Measurements from ENCODE around the gene FRMD4A. TPM values are rescaled to one million over a fixed set of nuclear protein-coding genes. Genes with fewer than 3 reads are reported as not detected.
A peak's percentile ranks its signal among the peaks of the same experiment; 100 is the strongest.

FRMD4A gene
- total RNA-seq, 1 experiment from 2014 or later: 1.1 TPM

GRCh38 chr10:14340051-14340744 lies 9.5 kb upstream of the FRMD4A start:
- DNase-seq (ENCODE audit: low spot score): no peak

- no peak for DNase-seq (ENCODE audit: low spot score)
Observed at GRCh38 chr10:14336736-14337135, 6.0 kb upstream of the FRMD4A start.

- no peak for DNase-seq (ENCODE audit: low spot score)
Observed at GRCh38 chr10:14334771-14335170, 4.0 kb upstream of the FRMD4A start.

- DNase-seq (ENCODE audit: low spot score): no peak
Observed at GRCh38 chr10:14333606-14334005, 2.9 kb upstream of the FRMD4A start.

GRCh38 chr10:14332903-14333302 lies 2.2 kb upstream of the FRMD4A start:
- DNase-seq (ENCODE audit: low spot score): no peak

GRCh38 chr10:14329746-14330173 lies 964 bp downstream of the FRMD4A start:
- DNase-seq (ENCODE audit: low spot score): no peak

GRCh38 chr10:14328881-14329672 lies 1.6 kb downstream of the FRMD4A start:
- DNase-seq (ENCODE audit: low spot score): no peak

GRCh38 chr10:14327527-14327926 lies 3.2 kb downstream of the FRMD4A start:
- DNase-seq (ENCODE audit: low spot score): peak; percentile 68

GRCh38 chr10:14326581-14326980 lies 4.1 kb downstream of the FRMD4A start:
- DNase-seq (ENCODE audit: low spot score): no peak

GRCh38 chr10:14325325-14325955 lies 5.3 kb downstream of the FRMD4A start:
- DNase-seq (ENCODE audit: low spot score): no peak

- DNase-seq (ENCODE audit: low spot score): no peak
Observed at GRCh38 chr10:14322526-14323188, 8.1 kb downstream of the FRMD4A start.

GRCh38 chr10:14318007-14318406 lies 12.7 kb downstream of the FRMD4A start:
- no peak for DNase-seq (ENCODE audit: low spot score)

- no peak for DNase-seq (ENCODE audit: low spot score)
Observed at GRCh38 chr10:14312014-14312413, 18.7 kb downstream of the FRMD4A start.

- no peak for DNase-seq (ENCODE audit: low spot score)
Observed at GRCh38 chr10:14311206-14311957, 19.3 kb downstream of the FRMD4A start.

- DNase-seq (ENCODE audit: low spot score): no peak
Observed at GRCh38 chr10:14309593-14309992, 21.1 kb downstream of the FRMD4A start.

- DNase-seq (ENCODE audit: low spot score): no peak
Observed at GRCh38 chr10:14306190-14306589, 24.5 kb downstream of the FRMD4A start.

- no peak for DNase-seq (ENCODE audit: low spot score)
Observed at GRCh38 chr10:14304046-14304445, 26.7 kb downstream of the FRMD4A start.

GRCh38 chr10:14302035-14302434 lies 28.7 kb downstream of the FRMD4A start:
- DNase-seq (ENCODE audit: low spot score): peak; percentile 4

GRCh38 chr10:14299556-14299955 lies 31.2 kb downstream of the FRMD4A start:
- no peak for DNase-seq (ENCODE audit: low spot score)

GRCh38 chr10:14296065-14296709 lies 34.5 kb downstream of the FRMD4A start:
- no peak for DNase-seq (ENCODE audit: low spot score)

All from H4 (cell line).